HepG2 (cell line): ENCODE data around the gene RAMP3.

Experiments used
- ESRRA ChIP-seq: sonication (generic); formaldehyde crosslinking; IDR thresholded peaks from 2 replicates; pipeline ENCODE4 v1.5.1; 2020; ENCODE audit warnings: mild to moderate bottlenecking, low read depth, missing genetic modification reagents
- HINFP ChIP-seq: sonication (generic); formaldehyde crosslinking; IDR thresholded peaks from 2 replicates; pipeline ENCODE4 v1.4.0; 2020; ENCODE audit warnings: low read depth, mild to moderate bottlenecking, missing genetic modification reagents
- MXI1 ChIP-seq: IDR thresholded peaks from 3 replicates; pipeline ENCODE4 v1.6.1; 2012; ENCODE audit warnings: low read depth, low read length, inconsistent platforms, borderline replicate concordance
- NR1H2 ChIP-seq: sonication (generic); formaldehyde crosslinking; IDR thresholded peaks from 2 replicates; pipeline ENCODE4 v1.8.1; 2022; ENCODE audit warnings: low read depth, missing genetic modification reagents, borderline replicate concordance
- POLR2AphosphoS5 ChIP-seq: IDR thresholded peaks from 2 replicates; pipeline ENCODE4 v1.6.1; 2012; ENCODE audit warnings: low read depth, low read length
- RBM39 ChIP-seq: fragments of 200-400 bp; formaldehyde crosslinking; IDR thresholded peaks from one replicate; pipeline ENCODE4 v1.6.1; 2018; ENCODE audit warnings: antibody characterized with exemption, mild to moderate bottlenecking, low read depth, low read length; ENCODE audit not compliant: poor library complexity, severe bottlenecking
- SMAD3 ChIP-seq: sonication (generic); formaldehyde crosslinking; IDR thresholded peaks from 2 replicates; pipeline ENCODE4 v1.4.0; 2020; ENCODE audit warnings: missing genetic modification reagents
- THAP9 ChIP-seq: sonication (generic); formaldehyde crosslinking; IDR thresholded peaks from 2 replicates; pipeline ENCODE4; 2020; ENCODE audit warnings: missing genetic modification reagents, mild to moderate bottlenecking, borderline replicate concordance
- ZBTB33 ChIP-seq: sonication (generic); formaldehyde crosslinking; IDR thresholded peaks from 2 replicates; pipeline ENCODE4 v1.4.0; 2020; ENCODE audit warnings: missing genetic modification reagents
- ZNF484 ChIP-seq: sonication (generic); formaldehyde crosslinking; IDR thresholded peaks from 2 replicates; pipeline ENCODE4 v1.5.1; 2020; ENCODE audit warnings: mild to moderate bottlenecking, low read depth, missing genetic modification reagents, borderline replicate concordance
- ZNF7 ChIP-seq: IDR thresholded peaks from 2 replicates; pipeline ENCODE4 v1.6.1; 2016; ENCODE audit warnings: missing biosample characterization, missing genetic modification reagents
- TF ChIP-seq, protein P1 (sequence below): sonication (generic); formaldehyde crosslinking; IDR thresholded peaks from 2 replicates; pipeline ENCODE4 v1.4.0; 2020; ENCODE audit warnings: mild to moderate bottlenecking, missing genetic modification reagents

DNA sequence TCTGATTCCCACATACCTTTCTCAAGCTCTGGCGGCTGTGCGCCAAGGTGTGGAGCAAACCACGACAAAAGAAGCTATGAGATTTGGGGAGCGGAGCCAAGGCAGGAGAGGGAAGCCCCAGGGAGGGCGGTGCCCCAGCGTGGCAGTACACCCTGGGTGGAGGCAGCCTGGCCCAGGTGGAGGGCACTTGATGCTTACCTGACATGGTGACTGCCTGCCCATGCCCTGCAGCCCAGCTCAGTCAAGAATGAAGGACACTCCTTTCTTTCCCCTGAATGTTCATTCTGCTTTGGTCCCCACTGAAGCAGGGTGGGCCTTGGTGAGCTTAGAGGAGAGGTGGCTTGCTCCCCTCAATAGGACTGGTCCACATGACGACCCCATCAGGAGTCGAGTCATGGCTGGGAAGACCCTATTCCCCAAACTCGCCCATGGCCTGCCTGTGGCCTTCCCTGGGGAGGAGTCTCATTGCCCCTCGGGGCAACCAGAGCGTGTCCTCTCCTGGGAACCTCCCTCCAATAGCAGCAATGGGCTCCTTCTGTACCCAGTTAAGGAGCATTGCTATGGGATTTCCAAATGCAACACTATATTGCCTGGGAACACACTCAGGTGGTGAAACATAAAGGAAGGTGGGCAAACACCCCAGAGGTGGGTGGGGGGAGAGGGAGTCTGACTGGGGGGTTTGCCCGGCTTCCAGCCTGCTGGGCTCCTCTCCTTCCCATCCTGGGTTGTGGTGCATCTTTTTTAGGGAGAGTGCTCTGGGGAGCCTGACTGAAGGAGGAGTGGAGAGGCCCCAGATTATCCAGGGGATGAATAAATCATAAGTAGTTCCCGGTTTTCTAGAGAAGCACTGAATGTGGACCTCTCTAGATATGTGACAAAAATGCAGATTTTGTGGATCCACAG lies 22.7 kb downstream of the RAMP3 start:
- TF ChIP-seq SMAD3 (CRISPR knock-in tag) (no peak), HINFP (no peak), ESRRA (CRISPR knock-in tag) (no peak), NR1H2 (CRISPR knock-in tag) (no peak), ZNF484 (CRISPR knock-in tag) (no peak), RBM39 (no peak), MXI1 (no peak), POLR2AphosphoS5 (no peak), THAP9 (CRISPR knock-in tag) (no peak), ZNF7 (CRISPR knock-in tag) (no peak), ZBTB33 (no peak)
- TF ChIP-seq, protein P1, sequence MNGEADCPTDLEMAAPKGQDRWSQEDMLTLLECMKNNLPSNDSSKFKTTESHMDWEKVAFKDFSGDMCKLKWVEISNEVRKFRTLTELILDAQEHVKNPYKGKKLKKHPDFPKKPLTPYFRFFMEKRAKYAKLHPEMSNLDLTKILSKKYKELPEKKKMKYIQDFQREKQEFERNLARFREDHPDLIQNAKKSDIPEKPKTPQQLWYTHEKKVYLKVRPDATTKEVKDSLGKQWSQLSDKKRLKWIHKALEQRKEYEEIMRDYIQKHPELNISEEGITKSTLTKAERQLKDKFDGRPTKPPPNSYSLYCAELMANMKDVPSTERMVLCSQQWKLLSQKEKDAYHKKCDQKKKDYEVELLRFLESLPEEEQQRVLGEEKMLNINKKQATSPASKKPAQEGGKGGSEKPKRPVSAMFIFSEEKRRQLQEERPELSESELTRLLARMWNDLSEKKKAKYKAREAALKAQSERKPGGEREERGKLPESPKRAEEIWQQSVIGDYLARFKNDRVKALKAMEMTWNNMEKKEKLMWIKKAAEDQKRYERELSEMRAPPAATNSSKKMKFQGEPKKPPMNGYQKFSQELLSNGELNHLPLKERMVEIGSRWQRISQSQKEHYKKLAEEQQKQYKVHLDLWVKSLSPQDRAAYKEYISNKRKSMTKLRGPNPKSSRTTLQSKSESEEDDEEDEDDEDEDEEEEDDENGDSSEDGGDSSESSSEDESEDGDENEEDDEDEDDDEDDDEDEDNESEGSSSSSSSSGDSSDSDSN (CRISPR knock-in tag): no peak
